GM04504 (cell line): ENCODE results near the gene EMD.
A peak's percentile ranks its signal among the peaks of the same experiment; 100 is the strongest.
"Not testable (repeated sequence)": the region's sequence is repeated elsewhere in the genome, so short reads cannot be mapped to it uniquely, and the experiment has no call there.

Source experiments
- DNase-seq: peaks from one replicate; pipeline ENCODE4 v3.0.0-alpha.2; 2012; ENCODE audit warnings: low read depth

The EMD gene

DNA sequence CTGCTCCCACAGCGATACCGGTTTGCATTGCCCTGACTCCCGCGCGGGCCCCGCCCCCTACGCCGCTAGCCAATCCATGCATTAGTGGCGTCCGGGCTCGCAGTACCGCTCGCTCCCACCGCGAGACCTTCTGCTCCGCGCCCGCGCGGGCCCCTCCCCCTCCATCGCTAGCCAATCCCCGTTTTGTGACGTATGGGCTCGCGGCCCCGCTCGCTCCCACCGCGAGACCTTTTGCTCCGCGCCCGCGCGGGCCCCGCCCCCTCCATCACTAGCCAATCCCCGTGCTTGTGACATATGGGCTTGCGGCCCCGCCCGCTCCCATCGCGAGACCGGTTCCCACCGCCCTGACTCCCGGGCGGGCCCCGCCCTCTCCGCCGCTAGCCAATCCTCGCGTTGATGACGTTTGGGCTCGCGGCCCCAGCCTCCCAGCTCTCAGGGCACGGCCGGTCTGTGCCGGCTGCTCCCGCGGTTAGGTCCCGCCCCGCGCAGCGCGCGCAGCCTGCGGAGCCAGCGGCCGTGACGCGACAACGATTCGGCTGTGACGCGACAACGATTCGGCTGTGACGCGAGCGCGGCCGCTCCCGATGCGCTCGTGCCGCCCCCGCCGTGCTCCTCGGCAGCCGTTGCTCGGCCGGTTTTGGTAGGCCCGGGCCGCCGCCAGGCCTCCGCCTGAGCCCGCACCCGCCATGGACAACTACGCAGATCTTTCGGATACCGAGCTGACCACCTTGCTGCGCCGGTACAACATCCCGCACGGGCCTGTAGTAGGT is at the start of gene EMD:
Gene EMD, plus strand, starts transcription at position 497 of the 770 bp plus-strand sequence. Its CDS starts 190 bp downstream, at position 687.
- peak; percentile 90 for DNase-seq

DNA sequence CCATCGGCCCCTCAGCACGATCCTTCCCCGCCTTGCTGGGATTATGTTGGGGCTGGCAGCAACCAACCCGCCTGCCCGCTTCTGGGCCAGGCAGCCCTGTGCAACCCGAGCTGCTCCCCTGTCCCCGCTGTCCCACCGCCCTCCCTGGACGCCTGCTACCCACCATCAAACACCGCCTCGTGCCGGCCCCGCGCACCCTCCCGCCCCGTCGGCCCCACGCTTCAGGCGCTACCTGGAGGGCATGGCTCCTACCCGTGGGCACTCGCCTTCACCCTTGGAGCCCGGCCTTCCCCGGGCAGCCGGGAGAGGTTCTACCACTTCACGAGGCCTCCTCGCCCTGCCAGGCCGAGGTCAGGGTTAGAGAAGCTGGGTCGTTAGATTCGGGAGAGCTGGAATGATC is 46.5 kb upstream of the EMD start:
- no peak for DNase-seq

DNA sequence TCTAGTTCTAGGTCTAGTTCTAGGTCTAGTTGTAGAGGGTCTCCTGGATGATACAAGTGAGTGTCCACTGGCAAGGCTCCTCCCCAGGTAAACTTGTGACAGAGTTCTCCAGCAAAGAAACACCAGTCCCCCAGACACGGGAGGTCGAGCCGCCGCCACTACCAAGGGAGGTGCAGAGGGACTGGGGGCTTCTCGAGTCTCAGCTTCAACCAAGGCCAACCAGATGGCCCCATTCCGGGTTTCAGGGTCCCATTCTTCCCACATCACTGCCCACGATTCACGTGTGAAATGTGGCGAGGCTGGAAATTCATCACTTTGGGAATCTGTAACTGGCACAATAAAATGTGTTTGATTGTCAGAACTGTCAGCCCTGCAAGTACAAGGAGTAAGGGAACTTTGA is 46.0 kb upstream of the EMD start:
- DNase-seq: no peak

DNA sequence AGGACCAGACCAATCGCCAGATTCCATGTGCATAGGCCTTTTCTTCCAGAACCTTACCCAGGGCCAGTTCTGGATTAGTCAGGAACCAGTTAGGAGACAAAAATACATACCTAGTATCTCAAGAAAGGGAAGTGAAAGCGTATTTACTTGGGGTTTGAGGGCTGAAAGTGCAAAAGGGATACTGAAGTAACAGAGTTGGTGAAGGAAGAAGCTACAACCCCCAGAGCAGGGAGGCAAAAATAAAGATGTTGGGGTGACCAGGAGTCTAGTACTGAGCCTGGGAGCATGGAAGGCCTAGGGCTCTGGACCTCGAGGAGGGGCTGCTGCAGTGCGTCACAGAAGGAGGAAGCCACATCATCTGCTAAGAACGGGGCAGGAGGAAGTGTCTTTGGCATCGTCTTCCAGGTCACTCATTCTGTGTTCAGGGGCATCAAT is 45.2 kb upstream of the EMD start:
- no peak for DNase-seq

DNA sequence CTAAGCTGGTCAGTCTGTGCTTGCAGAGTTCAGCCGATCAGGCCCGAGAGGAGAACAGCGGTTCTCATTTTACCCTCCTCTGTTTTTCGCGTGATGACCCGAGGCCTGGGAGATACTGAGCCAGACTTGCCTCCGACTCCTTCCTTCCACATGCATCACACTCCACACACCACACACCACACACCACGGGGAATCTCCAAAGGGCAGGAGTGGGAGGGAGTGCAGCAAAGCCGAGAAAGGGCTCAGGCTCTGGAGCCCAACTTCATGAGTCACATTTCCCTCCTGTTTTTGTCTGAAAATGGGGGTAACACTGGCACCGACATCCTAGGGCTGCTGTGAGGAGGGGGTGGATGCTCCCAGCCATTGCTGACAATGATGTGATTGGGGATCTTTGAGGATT is 44.6 kb upstream of the EMD start:
- no peak for DNase-seq

DNA sequence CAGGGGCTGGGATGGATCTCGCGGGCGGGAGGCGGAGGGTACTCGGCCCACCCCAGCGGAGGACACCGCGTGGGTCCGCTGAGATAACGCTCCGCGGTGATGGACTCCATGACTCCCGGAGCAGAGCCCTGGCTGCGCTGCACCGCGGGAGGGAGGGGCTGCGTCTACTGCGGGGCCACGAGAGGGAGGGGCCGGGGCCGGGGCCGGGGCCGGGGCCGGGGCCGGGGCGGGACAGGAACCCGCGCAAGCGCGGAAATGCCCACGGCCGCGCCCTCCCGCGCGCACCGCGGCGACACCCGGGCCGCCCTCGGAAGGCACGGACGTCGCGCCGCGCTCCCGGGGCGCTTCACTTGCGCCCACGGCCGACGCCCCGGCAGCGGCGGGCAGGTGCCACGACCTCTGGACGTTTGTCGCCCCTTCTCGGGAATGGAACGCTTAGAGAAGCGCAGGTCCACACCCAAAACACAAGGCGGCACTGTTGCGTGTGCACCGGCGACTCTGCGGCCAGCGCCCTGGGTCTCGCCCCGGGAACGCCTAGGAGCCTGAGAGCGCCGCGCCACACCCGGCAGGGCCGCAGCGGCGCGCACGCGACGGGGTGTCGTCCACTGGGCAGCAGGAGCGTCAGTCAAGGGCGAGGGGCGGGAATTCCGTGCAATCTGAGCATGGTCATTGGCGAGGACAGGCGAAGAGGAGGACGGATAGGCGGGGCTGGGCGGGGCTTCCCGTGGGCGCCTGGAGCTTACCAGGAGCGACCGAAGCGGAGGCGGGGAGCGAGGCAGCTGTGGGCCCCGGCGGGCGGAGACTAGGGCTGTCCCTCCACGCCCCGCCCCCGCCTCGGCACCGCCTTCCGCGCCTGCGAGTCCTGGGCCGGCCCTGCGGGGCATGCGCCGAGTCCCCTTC is 37.4 kb upstream of the EMD start:
- not testable (repeated sequence) for DNase-seq

DNA sequence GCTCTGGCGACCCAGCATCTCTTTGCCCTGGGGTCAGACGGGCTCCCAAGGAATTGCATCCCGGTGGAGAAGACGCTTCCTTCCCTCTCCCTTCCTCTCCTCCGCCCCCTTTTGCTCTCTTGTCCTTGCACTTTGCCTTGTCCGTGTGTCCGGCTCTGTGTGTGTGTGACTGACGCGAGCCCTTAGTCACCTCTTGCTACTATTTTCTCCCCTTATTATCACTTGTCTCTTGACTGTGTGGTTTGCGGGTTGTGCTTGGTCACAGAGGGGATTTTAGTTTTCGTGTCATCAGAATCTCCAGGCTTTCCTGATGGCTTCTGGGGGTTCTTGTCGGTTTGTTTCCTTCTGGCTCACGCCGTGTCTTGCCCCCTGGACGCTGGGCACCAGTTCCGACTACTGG is 36.0 kb upstream of the EMD start:
- not testable (repeated sequence) for DNase-seq

DNA sequence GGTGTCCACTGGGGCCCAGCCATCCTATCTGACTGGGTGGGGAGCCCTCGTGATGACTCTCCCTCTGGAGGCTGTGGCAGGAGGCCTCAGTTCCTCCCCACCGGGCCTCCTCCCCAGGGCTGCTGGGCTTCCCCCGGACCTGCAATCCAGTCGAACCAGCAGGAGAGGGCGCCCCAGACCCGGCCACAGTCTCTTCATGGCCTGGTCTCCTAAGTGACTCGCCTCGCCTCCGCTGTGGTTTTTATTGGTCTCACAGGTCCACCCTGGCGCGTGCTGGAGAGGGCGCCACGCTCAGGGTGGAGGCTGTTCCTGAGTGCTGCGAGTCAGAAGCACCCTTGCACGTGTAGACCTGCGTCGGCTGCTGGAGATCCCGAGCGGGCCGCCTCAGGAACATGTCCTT is 35.5 kb upstream of the EMD start:
- not testable (repeated sequence) for DNase-seq

DNA sequence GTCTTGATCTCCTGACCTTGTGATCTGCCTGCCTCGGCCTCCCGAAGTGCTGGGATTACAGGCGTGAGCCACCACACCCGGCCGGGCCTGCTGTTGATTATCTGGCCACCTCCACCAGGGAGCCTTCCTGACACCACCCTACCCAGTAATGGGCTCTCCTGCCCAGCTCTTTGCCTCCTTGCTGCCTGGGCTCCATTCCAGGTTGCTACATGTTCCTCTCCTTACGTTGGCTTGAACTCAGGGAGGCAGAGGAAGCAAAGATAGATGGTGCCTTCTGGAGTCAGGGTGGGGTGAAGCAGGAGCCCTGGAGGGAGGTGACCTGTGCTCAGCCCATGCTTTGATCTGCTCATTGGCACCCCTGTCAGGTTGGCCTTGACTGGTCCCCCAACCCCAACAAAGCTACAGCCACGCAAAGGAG is 31.0 kb upstream of the EMD start:
- DNase-seq: no peak

DNA sequence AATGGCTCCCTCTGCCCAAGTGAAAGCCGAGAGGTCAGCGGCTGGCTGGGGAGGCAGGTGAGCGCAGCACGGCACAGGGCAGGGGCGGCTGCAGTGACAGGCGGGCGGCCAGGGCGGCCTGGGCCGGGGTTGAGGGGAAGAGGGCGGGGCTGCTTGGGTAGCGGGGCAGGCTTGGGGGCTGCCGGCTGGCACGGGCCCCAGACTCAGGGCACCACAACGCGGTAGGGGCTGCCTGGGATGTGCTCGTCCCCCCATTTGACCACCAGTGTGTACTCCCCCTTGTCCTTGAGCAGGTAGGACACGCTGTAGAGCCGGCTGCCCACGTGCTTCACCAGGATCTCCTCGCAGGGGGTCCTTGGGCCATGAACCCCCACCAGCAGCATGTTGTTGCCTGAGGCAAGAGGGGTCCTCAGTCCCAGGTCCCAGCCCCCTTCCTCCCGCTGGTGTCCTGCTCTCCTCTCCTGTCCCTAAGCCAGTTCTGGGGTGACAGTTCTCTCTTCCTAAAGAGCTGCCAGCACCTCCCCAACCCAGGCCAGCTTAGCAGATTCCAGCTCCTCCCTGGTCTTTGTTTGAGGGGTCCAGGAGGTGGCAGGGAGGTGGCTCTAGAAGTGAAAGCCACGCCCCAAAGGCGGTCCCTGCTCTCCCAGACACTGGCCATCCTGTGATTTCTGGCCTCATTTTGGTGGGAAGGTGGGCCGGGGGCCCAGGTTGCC is 30.3 kb upstream of the EMD start:
- DNase-seq: no peak

DNA sequence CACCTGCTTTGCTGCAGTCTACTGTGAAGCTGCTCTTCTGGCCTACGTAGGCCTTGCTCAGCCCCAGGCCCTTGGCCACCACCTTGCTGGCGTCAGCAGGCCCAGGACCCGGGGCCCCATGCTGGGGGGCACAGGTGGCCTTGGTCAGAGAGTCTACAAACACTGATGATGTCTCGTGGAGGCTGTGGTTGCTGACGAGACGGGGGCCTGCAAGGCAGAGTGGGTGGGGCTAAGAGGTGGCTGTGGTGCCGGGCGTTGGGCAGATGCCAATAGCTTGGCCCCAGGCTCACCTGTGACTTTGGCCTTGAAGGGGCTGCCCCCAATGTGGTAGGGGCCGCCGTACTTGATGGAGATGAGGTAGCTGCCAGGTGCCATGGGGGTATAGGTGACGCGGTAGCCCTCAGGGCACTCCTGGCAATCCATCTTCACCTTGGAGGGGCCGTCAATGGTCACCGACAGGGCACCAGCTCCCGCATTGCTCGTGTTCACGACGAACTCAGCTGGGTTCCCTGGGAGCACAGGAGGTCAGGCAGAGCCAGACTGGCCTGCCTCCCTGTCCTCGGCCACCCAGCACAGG is 29.6 kb upstream of the EMD start:
- no peak for DNase-seq

DNA sequence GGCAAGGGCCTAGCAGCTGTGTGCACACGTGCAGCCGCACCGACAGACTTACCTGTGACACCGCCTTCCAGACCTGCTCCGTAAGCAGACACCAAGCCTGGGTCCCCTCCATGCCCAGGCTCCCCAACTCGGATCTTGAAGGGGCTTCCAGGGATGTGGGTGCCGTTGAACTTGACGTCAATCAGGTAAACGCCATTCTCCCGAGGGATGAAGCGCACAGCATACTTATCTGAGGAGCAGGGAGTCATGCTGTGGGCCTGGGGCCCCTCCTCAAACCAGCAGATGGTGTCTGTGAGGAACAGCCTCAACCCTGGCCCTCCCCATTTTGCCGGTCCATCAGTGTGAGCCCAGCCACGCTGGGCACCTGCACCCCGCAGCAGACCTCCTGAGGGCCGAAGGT is 29.1 kb upstream of the EMD start:
- no peak for DNase-seq

DNA sequence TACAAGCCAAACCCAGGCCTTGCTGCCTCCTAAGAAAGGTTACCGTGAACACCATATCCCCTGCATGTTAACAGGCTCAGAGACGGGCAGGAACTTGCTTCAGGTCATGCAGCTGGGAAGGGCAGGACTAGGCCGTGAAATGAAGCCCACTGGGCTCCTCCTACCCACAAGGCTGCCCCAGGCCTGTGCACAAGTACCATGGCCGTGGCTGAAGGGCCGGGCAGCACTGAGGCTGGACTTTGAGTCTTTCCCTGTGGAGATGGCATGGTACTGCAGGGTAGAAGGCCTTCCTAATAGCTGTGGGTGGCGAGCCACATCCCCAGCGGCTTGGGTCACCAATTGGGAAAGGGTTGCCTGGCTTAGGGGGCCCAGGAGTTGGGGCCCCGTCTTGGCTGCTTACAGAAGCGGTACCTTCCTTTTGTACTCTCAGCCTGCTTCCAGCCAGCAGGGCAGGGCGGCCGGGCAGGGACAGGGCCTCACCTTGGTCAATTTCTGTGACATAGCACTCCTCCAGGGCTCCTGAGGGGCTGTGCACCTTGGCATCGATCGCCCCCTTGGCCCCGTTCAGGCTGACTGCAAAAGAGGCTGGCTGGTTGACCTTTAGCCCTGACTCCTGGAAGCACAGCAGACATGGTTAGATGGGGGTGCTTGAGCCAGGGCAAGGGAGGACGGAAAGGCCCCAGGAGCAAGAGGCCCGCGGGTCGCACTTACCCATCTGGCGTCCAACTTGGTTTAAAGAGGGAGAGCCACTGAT is 28.5 kb upstream of the EMD start:
- DNase-seq: no peak

DNA sequence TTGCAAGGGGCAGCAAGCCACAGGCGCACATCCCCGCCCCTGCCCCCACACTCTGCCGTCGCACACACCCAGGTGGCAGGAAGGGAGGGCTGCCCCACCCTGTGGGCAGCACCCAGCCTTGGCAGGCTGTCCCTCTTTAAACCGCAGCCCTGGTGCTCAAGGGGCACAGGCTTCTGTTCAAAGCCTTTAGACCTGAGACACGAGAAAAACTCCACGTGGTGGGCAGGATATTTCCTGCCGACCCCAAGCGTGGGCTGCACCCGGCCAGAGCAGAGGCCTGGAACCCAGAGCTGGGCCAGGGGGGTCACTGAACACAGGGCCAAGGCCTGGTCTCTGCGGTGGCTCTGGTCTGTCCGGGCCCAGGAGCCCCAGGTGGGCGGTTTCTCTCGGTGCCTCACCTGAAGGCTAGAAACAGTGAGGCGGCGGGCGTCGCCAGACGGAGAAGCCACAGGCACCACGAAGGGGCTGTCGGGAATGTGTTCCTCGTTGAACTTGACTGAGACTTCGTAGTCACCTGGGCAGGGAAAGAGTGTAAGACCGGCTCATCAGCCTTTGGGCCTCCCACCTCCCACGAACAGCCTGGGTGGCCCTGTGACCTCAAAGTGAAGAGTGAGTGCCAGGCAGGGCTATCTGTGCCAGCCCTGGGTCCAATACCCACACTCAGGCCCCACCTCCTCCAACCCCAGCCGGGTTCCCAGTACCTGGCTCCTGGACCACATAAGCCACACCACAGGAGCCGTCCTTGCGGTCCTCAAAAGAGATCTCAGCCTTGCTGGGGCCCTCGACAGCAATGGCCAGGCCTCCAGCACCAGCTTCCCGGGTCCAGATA is 27.7 kb upstream of the EMD start:
- DNase-seq: no peak

DNA sequence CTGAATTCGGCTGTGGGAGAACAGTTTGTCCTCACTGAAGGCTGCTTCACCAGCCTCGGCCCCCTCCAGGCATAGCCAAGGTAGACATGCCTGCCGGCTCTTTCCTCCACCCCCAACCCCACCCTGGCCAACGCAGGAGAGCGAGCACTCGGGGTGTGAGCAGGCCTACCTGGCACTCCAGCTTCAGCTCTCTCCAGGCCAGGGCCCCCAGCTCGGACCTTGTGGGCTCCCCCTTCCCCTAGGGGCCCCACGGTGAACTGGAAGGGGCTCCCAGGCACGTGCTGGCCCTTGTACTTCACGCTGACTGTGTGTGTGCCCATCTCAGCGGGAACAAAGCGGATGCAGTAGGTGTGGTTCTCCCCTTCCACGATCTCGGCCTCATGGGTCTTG is 27.1 kb upstream of the EMD start:
- no peak for DNase-seq

DNA sequence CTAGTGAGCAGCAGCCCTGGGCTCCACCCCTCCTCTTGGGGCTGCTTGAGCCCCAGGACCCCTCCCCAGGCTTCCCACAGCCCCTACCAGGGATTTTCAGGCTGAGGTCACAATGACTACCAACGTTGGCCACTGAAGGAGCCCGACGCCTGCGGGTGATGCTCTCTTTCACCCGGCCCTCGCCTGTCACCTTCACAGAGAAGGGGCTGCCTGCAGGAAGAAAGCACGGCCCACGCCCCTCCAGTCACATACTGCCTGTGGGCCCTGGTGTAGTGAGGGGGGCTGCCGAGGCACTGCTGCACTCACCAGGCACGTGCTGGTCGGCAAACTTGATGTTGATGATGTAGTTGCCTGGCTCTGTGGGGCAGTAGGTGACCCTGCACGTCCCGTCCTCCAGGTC is 26.6 kb upstream of the EMD start:
- no peak for DNase-seq

DNA sequence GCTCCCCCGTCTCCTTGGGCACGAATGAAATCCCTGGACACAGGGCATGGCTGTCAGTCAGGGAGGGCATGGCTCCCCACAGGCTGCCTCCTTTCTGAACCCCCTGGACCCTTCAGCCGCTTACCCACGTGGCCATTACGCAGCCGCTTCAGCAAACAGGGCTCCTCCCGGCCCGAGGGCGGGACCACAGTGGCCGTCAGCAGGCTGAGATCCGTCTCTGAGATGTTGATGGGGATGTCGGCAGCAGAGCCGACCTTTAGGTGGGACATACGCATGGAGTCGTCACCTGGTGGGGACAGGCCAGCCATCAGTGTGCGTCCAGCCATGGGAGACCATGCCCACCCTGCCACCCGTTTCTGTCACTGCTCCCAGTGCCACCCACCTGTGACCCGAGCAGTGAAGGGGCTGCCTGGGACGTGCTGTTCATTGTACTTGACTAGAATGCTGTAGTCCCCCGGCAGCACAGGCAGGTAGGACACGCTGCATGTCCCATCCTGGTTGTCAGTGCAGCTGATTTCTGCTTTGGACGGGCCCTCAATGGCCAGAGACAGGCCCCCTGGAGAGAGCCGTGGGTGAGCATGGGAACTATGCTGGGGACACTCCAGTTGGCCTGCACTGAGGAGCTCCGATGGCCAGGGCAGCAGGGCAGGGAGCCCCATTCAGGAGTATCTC is 25.8 kb upstream of the EMD start:
- DNase-seq: no peak

DNA sequence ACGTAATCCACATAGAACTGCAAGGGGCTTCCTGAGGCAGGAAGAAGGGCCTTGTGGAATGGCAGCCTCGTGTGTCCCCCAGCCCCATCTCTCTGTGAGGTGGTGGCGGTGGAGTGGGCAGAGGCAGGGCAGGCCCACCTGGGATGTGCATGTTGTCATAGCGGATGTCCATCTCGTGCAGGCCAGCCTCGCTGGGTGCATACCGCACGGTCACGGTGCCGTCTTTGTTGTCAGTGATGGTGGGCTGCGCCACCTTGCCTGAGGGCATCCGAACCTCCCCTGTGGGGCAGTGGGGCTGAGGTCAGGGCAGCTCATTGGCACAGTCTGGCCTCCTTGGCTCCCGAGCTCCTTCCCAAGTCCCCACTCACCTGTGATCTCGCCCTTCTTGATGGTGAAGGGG is 25.1 kb upstream of the EMD start:
- DNase-seq: no peak

DNA sequence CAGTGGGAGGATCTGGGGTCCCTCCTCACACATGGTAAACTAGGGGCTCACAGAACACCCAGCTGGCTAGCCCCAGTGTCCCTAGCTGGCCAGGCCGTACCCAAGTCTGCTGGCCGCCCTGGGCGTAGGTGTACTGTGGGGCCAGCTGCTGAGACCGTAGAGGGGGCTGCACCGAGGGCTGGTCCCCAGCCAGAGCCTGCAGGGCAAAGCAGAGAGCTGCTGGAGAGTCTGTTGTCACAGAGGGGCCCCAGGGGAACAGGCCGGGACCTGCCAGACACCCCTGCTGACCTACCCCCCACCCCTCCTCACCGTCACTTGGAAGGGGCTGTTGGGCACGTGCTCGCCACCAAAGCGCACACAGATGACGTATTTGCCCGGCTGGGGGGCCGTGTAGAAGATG is 24.6 kb upstream of the EMD start:
- DNase-seq: no peak
